Stimulated activated CD4-positive, alpha-beta T cell treated with anti-CD3 and anti-CD28 coated beads, Interleukin-15, amount 100 ng/mL, for 48 hours (primary cell): ENCODE data around the gene KATNB1.
"Not testable (repeated sequence)": the region's sequence is repeated elsewhere in the genome, so short reads cannot be mapped to it uniquely, and the experiment has no call there.

Experiments
- DNase-seq, 2 donors: peaks; one replicate each; pipeline ENCODE4 v3.0.0-alpha.2; 2020; ENCODE audit warnings: low read depth in 2 of 2

Gene KATNB1

GRCh38 chr16:57725976-57726375 lies 9.6 kb upstream of the KATNB1 start:
- no peak for DNase-seq

DNA sequence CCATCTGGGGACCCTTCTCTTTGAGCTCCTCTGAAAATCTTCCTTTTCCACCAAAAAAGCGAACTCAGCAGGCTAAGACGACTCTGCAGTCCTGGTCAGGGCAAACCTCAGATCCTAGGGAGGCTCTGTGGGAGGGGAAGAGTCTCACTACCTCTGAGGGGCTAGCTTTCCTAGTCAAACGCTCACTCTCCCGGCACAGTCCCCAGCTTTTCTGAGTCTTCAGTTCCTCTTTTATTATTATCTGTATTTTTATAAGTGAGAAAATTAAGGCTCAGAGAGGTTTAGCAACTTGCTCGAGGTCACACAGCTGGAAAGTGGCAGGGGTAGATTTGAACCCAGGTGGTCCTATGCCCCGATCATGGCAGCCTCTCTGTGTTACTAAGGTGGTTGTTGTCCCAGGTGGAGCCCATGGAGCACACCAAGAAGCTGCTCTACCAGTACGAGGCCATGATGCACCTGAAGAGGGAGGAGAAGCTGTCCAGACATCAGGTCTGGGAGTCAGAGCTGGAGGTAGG lies 9.1 kb upstream of the KATNB1 start:
- no peak for DNase-seq

DNA sequence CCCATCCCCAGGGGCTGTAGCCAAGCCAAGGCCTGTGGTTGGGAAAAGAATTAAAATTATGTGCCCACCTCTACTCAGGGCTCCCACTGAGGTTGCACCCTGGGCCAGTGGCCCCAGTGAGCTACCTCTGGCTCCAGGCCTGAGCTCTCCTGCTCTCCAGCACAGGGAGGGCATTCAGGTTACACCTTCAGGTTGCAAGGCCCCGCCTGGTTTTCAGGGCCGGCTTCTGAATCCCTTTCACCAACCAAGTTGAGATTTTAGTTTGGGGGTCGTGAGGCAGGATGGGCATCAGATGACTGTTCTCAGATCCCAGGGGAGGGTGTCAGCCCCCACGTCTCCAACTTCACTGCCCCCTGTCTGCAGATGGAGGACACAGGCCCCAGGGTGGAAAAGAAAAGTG lies 8.0 kb upstream of the KATNB1 start:
- DNase-seq, result no peak

DNA sequence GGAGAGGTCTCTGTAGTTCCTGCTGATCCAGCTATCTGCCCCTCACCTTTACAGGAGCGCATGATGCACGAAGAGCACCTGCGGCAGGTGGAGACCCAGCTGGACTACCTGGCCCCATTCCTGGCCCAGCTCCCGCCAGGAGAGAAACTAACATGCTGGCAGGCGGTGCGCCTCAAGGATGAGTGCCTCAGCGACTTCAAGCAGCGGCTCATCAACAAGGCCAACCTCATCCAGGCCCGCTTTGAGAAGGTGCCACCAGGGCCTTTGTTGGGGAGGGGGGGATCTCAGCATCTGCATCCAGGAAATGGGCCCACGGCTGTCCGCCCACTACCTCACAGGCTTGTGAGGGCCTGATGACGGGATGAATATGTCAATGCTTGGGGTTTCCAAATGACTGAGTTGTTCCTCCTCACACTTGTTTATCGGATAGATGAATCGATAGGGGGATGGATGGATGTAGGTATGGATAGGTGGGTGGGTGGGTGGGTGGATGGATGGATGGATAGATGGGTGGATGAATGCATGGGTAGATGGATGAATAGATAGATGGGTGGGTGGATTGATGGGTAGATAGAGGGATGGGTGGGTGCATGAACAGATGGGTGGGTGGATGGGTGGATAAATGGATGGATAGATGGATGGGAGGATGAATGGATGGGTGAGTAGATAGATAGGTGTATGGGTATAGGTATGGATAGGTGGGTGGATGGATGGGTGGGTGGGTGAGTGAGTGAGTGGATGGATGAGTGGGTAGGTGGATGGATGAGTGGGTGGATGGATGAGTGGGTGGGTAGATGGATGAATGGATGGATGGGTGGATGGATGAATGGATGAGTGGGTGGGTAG lies 7.0 kb upstream of the KATNB1 start:
- no peak for DNase-seq

DNA sequence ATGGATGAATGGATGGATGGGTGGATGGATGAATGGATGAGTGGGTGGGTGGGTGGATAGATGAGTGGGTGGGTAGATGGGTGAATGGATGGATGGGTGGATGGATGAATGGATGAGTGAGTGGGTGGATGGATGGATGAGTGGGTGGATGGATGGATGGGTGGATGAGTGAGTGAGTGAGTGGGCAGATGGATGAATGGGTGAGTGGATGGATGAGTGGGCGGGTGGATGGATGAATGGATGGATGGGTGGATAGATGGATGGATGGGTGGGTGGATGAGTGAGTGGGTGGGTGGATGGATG lies 6.4 kb upstream of the KATNB1 start:
- DNase-seq, result no peak

DNA sequence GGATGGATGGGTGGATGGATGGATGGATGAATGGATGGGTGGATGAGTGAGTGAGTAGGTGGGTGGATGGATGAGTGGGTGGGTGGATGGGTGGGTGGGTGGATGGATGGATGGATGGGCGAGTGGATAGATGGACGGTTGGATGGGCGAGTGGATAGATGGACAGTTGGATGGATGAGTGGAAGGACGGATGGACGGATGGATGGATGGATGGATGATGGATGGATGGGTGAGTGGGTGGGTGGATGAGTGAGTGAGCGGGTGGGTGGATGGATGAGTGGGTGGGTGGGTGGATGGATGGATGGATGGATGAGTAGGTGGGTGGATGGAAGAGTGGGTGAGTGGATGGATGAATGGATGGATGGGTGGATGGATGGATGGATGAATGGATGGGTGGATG lies 5.7 kb upstream of the KATNB1 start:
- DNase-seq, result not testable (repeated sequence)

DNA sequence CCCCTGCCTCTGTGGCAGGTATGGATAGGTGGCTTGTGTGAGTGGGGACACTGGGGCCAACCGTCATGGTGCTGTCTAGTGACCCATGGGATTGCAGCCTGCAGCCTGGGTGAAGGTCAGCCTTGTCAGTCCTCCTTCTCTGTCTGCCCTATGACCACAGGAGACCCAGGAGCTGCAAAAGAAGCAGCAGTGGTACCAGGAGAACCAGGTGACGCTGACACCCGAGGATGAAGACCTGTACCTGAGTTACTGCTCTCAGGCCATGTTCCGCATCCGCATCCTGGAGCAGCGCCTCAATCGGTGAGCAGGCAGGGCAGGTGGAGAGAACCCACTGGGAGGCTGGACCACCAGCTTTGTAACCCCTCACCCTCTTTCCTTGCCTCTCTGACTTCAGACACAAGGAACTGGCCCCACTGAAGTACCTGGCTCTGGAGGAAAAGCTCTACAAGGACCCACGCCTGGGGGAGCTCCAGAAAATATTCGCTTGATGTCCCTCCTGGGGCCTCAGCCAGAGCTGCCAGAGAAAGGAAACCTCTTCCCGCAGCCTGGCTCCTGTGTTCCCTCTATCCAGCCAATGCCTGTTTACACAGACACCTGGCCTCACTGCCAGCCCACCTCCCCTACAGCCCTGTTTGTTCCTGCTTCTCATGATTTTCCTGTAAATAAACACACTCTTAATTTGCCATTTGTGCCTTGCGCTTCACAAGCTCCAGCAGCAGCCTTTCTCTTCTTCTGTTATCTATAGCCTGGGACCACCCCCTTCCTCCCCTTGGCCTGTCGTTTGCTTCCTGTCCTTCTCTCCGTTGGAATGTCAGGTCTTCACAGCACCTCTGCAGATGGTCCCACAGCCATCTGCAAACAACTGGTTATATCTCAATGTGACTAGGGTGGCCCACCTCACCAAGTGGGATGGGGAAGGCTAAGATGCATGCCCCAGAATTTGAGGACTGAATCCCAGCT lies 4.5 kb upstream of the KATNB1 start:
- no peak for DNase-seq

DNA sequence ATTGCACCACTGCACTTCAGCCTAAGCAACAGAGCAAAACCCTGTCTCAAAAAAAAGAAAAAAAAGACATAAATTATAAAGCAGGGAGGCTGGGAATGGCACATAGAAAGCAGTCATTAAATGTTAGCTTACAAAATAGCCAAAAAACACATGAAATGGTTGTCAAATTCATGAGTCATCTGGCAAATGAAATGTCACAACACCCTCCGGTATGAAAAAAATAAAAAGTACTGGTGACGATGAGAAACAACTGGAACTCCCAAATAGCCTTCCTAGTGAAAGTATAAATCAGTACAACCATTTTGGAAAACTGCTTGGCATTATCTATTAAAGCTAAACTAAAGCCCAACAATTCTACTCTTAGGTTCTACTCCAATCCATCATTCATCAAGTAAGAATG lies 3.5 kb upstream of the KATNB1 start:
- no peak for DNase-seq

- no peak for DNase-seq
Observed at GRCh38 chr16:57732714-57733113, 2.9 kb upstream of the KATNB1 start.

DNA sequence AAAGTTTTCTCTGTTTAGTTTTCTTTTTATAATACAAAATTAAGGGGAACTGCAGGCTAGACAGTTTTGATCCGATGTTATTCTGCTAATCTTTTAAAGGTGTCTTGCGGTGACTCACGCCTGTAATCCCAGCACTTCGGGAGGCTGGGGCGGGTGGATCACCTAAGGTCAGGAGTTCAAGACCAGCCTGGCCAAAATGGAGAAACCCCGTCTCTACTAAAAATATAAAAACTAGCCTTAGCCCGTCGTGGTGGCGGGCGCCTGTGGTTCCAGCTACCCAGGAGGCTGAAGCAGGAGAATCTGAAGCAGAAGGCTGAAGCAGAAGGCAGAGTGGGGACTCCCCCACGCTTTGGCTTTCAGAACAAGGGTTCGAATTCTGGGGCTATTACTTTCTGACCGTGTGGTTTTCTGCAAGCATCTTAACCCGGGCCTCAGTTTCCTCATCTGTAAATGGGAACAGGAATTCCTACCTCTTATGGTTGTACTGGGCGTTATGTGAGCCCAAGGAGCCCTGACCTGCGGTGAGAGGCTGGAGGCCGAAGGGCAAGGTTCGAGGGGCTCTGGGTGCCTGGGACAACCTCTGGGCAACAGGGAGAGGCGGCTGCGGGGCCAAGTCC lies 1.2 kb upstream of the KATNB1 start:
- DNase-seq, result no peak

GRCh38 chr16:57734925-57735754 lies 430 bp upstream of the KATNB1 start:
- peak; percentile 96 to 97 for DNase-seq

- peak in 1 of 2 donors; percentile 22 for DNase-seq
Observed at GRCh38 chr16:57736419-57737351, 1.1 kb downstream of the KATNB1 start.

DNA sequence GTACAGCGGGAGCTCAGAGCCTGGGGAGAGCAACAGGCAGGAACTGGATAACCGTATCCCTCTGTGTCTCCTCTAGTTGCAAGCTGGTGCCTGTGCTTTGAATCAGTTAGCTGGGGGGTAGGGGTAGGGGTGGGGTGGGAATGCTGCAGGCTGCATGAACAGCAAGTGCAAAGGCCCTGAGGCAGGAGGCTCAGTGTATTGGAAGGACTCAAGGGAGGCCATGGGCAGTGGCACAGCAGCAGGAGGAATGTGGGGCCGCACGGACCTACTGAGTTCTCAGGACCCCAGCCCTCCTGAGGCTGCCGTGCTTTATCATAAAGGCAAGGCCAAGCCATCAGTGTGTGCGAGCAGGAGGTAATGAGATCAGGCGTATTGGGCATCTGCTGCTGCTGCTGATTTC lies 3.3 kb downstream of the KATNB1 start:
- DNase-seq, result no peak

DNA sequence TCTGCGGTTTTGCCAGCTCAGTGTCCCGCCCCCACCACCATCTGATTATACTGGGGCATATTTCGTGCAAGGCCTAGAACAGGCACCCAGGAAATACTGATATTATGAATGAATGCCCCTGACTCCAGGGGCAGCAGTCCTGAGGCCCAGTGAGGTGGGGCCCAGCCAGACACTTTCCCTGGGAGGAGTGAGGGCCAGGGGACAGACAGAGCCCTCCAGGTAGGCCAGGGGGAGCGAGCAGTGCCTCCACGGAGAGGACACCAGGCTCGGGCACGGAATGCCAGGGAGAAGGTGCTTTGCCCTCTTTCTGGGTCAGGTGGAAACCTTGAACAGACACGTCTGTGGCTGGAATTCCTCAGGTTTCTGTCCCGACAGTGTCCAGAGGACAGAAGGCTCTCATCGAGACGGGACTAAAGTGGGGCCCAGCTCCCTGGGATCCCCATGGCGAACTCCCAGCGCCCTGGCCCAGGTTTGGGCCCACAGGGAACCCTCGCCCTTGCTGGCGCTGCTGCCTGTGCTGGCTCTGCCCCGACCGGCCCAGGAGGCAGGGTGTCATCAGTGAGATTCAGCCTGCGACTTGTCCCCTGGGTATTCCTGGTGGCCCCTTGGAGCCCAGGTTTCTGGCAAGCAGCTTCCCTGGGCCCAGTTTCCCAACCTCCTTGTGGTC lies 4.3 kb downstream of the KATNB1 start:
- DNase-seq, result no peak

- no peak for DNase-seq
Observed at GRCh38 chr16:57740423-57741071, 5.0 kb downstream of the KATNB1 start.

DNA sequence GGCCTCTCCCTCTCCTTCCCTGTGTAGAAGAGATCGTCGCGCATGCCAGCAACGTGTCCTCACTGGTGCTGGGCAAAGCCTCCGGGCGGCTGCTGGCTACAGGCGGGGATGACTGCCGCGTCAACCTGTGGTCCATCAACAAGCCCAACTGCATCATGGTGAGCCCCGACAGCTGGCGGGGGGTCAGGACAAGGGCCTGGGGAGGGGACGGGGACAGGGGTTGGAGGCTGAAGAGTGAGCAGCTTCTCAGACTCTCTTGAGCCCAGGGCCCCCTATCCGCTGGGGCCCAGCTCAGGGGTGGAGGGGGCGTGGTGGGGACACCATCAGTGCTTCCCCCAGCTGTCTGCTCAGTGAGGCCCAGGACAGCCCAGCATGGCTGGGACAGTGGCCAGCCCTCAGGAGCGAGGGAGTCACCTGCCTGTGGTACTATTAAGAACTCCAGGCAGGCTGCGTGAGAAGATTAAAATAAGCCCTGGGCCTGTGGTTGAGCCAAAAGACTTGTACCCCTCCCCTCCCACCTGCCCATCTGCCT lies 6.2 kb downstream of the KATNB1 start:
- DNase-seq, result no peak

- DNase-seq, result no peak
Observed at GRCh38 chr16:57742543-57742942, 7.0 kb downstream of the KATNB1 start.

- no peak for DNase-seq
Observed at GRCh38 chr16:57743458-57743857, 7.9 kb downstream of the KATNB1 start.
